ENCODE measurements around the gene CFAP299. TPM values are rescaled to one million over a fixed set of nuclear protein-coding genes. Genes with fewer than 3 reads are reported as not detected.

The CFAP299 gene
- total and polyA plus RNA-seq, 2 of the 8 experiments (the other 6 are each of a cell fraction or from before 2014, with no cell fraction given) = not detected

DNA sequence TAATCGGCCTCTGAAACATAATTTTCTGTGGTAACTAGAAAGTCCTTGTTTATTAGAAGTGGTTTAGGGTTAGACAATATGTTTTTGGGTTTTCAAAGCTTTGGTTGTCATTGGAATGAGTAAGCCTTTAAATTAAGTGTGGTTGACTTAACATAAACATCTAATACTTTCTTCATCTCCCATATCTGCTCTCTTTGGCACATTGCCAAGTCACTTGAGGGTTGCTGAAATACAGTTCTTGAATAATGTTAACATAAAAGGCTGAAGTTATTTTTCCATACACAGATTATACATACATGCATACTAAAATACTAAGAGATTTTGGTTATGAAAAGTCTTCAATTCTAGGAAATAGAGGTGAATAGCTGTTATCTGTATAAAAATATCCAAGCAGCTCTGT is 453.3 kb downstream of the CFAP299 start (continued):
- TF ChIP-seq, protein P1, sequence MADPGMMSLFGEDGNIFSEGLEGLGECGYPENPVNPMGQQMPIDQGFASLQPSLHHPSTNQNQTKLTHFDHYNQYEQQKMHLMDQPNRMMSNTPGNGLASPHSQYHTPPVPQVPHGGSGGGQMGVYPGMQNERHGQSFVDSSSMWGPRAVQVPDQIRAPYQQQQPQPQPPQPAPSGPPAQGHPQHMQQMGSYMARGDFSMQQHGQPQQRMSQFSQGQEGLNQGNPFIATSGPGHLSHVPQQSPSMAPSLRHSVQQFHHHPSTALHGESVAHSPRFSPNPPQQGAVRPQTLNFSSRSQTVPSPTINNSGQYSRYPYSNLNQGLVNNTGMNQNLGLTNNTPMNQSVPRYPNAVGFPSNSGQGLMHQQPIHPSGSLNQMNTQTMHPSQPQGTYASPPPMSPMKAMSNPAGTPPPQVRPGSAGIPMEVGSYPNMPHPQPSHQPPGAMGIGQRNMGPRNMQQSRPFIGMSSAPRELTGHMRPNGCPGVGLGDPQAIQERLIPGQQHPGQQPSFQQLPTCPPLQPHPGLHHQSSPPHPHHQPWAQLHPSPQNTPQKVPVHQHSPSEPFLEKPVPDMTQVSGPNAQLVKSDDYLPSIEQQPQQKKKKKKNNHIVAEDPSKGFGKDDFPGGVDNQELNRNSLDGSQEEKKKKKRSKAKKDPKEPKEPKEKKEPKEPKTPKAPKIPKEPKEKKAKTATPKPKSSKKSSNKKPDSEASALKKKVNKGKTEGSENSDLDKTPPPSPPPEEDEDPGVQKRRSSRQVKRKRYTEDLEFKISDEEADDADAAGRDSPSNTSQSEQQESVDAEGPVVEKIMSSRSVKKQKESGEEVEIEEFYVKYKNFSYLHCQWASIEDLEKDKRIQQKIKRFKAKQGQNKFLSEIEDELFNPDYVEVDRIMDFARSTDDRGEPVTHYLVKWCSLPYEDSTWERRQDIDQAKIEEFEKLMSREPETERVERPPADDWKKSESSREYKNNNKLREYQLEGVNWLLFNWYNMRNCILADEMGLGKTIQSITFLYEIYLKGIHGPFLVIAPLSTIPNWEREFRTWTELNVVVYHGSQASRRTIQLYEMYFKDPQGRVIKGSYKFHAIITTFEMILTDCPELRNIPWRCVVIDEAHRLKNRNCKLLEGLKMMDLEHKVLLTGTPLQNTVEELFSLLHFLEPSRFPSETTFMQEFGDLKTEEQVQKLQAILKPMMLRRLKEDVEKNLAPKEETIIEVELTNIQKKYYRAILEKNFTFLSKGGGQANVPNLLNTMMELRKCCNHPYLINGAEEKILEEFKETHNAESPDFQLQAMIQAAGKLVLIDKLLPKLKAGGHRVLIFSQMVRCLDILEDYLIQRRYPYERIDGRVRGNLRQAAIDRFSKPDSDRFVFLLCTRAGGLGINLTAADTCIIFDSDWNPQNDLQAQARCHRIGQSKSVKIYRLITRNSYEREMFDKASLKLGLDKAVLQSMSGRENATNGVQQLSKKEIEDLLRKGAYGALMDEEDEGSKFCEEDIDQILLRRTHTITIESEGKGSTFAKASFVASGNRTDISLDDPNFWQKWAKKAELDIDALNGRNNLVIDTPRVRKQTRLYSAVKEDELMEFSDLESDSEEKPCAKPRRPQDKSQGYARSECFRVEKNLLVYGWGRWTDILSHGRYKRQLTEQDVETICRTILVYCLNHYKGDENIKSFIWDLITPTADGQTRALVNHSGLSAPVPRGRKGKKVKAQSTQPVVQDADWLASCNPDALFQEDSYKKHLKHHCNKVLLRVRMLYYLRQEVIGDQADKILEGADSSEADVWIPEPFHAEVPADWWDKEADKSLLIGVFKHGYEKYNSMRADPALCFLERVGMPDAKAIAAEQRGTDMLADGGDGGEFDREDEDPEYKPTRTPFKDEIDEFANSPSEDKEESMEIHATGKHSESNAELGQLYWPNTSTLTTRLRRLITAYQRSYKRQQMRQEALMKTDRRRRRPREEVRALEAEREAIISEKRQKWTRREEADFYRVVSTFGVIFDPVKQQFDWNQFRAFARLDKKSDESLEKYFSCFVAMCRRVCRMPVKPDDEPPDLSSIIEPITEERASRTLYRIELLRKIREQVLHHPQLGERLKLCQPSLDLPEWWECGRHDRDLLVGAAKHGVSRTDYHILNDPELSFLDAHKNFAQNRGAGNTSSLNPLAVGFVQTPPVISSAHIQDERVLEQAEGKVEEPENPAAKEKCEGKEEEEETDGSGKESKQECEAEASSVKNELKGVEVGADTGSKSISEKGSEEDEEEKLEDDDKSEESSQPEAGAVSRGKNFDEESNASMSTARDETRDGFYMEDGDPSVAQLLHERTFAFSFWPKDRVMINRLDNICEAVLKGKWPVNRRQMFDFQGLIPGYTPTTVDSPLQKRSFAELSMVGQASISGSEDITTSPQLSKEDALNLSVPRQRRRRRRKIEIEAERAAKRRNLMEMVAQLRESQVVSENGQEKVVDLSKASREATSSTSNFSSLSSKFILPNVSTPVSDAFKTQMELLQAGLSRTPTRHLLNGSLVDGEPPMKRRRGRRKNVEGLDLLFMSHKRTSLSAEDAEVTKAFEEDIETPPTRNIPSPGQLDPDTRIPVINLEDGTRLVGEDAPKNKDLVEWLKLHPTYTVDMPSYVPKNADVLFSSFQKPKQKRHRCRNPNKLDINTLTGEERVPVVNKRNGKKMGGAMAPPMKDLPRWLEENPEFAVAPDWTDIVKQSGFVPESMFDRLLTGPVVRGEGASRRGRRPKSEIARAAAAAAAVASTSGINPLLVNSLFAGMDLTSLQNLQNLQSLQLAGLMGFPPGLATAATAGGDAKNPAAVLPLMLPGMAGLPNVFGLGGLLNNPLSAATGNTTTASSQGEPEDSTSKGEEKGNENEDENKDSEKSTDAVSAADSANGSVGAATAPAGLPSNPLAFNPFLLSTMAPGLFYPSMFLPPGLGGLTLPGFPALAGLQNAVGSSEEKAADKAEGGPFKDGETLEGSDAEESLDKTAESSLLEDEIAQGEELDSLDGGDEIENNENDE (IDR thresholded peaks at IDR 0.05; ENCODE audit: insufficient replicate concordance, low read length) = no peak
- no peak for TF ChIP-seq SP4 (IDR thresholded peaks at IDR 0.05; ENCODE audit: low read length)
- no peak for TF ChIP-seq CBX5 (IDR thresholded peaks at IDR 0.05; ENCODE audit: low read depth, low read length)
- no peak for TF ChIP-seq SP1 (IDR thresholded peaks at IDR 0.05; ENCODE audit: low read depth, low read length)
- TF ChIP-seq E2F6 (IDR thresholded peaks at IDR 0.05) = no peak
- TF ChIP-seq ASH2L (IDR thresholded peaks at IDR 0.05; ENCODE audit: low read length) = no peak
